GM23248 (cell line): ENCODE results near the gene STAM2.

Source experiments
- EZH2 ChIP-seq: fragments of 200-600 bp; sonication (generic); IDR thresholded peaks from 2 replicates; pipeline ENCODE4 v1.6.1; 2018; ENCODE audit warnings: antibody characterized with exemption, mild to moderate bottlenecking; ENCODE audit not compliant: insufficient read depth, poor library complexity, severe bottlenecking
- EZH2phosphoT487 ChIP-seq: fragments of 200-600 bp; sonication (generic); IDR thresholded peaks from 2 replicates; pipeline ENCODE4 v1.6.1; 2018; ENCODE audit warnings: antibody characterized with exemption, moderate library complexity, mild to moderate bottlenecking, low read depth; ENCODE audit not compliant: insufficient read depth

GRCh38 chr2:152068226-152068625, 107.3 kb downstream of the STAM2 start:
- TF ChIP-seq EZH2 (no peak), EZH2phosphoT487 (no peak)
